AG04450 (cell line): Measurements from ENCODE around the gene BIRC6. TPM values are rescaled to one million over a fixed set of nuclear protein-coding genes. Genes with fewer than 3 reads are reported as not detected.
A peak's percentile ranks its signal among the peaks of the same experiment; 100 is the strongest.
"Not testable (repeated sequence)": the region's sequence is repeated elsewhere in the genome, so short reads cannot be mapped to it uniquely, and the experiment has no call there.

Experiments
- CTCF ChIA-PET: fragments of 300-600, 350-600 bp; formaldehyde crosslinking; extraction: SDS; loops from one replicate; lab custom pipeline; 2022; ENCODE audit warnings: antibody characterized with exemption, inconsistent platforms; lab: Charles Lee
- POLR2A ChIA-PET: fragments of 350-600 bp; formaldehyde crosslinking; extraction: SDS; loops from one replicate; lab custom pipeline; 2021; ENCODE audit warnings: antibody characterized with exemption, inconsistent platforms; lab: Yijun Ruan, JAX
- DNase-seq: peaks from one replicate; pipeline ENCODE4 v3.0.0-alpha.2; 2011; ENCODE audit warnings: low read depth, low spot score
- H3K27ac ChIP-seq: one replicate; pipeline ENCODE4 v1.5.1; 2012; ENCODE audit warnings: low read depth, low read length, control low read depth
- H3K27me3 ChIP-seq: one replicate; pipeline ENCODE4 v1.6.0; 2012; ENCODE audit warnings: low read length; ENCODE audit not compliant: control insufficient read depth, insufficient read depth
- H3K4me3 ChIP-seq: 2 replicates; pipeline ENCODE4 v1.5.1; 2011; ENCODE audit warnings: mild to moderate bottlenecking, low read depth, low read length, control low read depth
- H3K9me3 ChIP-seq: 2 replicates; pipeline ENCODE4 v1.5.1; 2012; ENCODE audit warnings: low read length; ENCODE audit not compliant: control insufficient read depth, insufficient read depth
- polyA plus RNA-seq: library from polyadenylated mRNA; depleted of rRNA; stranded (reverse); fragments of >200 nt; gene quantifications from 2 replicates; pipeline ENCODE4 v1.2.3, GENCODE V29; 2011
- TF ChIP-seq, protein P1 (sequence below): IDR thresholded peaks from 2 replicates; pipeline ENCODE4 v1.5.1; 2011; ENCODE audit warnings: low read depth, low read length, control low read depth, inconsistent platforms

Gene BIRC6
- polyA plus RNA-seq, 1 experiment, result 86.3 TPM

DNA sequence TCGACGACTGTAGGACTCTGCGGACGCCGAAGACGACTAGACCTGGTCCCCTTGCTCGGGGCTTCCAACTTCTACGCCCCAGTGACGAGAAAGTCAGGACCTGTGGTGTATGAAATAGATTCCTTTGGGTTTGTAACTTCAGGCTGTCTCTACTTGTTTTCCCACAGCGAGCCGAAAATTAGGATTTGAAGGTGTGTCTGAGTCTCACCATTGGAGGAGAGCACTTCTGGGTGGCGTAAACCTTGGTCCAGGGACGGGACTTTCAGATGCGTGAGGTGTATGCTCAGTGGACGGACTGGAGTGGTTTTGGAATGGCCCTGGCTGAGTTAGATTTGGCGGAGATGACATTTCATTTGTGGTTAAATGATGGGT is 1.3 kb downstream of the BIRC6 start:
- Histone ChIP-seq H3K27me3 (no peaks in the 10 kb centered on the region), H3K27ac (peak overlapping the region; percentile 59), H3K9me3 (no peaks in the 10 kb centered on the region; the same call in 1 of the 2 replicates), H3K4me3 (peak overlapping the region; percentile 95)
- ChIA-PET POLR2A (no interaction called here), CTCF (no interaction called here)
- no peak for DNase-seq
- TF ChIP-seq, protein P1, sequence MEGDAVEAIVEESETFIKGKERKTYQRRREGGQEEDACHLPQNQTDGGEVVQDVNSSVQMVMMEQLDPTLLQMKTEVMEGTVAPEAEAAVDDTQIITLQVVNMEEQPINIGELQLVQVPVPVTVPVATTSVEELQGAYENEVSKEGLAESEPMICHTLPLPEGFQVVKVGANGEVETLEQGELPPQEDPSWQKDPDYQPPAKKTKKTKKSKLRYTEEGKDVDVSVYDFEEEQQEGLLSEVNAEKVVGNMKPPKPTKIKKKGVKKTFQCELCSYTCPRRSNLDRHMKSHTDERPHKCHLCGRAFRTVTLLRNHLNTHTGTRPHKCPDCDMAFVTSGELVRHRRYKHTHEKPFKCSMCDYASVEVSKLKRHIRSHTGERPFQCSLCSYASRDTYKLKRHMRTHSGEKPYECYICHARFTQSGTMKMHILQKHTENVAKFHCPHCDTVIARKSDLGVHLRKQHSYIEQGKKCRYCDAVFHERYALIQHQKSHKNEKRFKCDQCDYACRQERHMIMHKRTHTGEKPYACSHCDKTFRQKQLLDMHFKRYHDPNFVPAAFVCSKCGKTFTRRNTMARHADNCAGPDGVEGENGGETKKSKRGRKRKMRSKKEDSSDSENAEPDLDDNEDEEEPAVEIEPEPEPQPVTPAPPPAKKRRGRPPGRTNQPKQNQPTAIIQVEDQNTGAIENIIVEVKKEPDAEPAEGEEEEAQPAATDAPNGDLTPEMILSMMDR, result no peak

DNA sequence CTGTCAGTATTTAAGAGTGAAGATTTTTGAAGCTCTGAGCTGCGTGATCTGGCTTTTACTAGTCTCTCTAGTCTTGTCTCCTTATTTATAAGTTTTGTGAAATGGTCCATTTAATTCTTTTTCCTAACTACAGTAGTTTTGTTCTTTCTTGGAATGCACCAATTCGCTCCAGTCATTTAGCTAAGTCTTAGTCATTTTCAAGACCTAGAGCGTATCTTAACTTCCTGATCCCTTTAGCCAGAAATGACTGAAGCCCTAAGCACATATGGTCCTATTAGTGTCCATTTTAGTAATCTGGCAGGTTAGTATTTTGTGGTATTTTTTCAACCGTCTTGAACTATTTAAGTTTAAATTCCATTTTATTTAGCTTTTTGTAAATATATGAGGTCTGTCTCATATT is 3.6 kb downstream of the BIRC6 start:
- no peak overlapping the region for H3K4me3 ChIP-seq

DNA sequence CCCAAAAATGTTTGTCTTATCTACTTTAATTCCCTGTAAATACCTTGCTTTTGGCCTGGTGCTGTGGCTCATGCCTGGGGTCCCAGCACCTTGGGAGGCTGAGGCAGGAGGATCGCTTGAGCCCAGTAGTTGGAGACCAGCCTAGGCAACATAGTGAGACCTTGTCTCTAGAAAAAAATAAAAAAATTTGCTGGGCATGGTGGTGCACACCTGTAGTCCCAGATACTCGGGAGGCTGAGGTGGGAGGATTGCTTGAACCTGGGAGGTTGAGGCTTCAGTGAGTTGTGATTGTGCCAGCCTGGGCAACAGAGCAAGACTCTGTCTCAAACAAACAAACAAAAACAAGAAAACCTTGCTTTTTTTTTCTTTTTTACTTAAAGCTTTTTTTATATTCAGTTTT is 6.2 kb downstream of the BIRC6 start:
- H3K9me3 ChIP-seq, H3K4me3 ChIP-seq: not testable (repeated sequence)

More for the DNA sequence above, 3.6 kb downstream of the BIRC6 start:
- no peak for DNase-seq
- POLR2A ChIA-PET, result interaction anchor here (0.7 kb wide), 1 partner anchor 321 kb away, joined by 3 read pairs; the partner anchor contains the start of gene DPY30
- Histone ChIP-seq H3K9me3 (no peaks in the 10 kb centered on the region; the same call in 1 of the 2 replicates), H3K27ac (no peak overlapping the region), H3K27me3 (no peaks in the 10 kb centered on the region)
- CTCF ChIA-PET, result no interaction called here
- TF ChIP-seq, protein P1, result no peak

DNA sequence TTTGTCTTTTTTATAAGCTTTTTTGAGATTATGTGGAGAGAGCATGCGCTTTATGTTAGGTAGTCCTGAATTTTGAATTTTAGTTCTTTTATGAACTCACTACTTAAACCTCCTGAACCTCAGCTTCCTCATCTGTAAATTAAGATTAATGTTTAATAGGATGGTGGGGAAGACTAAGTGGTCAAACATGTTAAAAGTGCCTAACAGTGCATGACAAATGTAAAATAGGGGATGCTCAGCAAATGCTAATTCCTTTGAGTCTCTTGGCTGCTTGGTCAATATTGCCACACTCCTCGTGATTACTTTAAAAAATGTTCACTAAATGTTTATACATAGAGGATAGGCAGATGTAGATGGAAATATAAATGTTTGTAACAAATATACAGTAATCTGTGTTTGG is 6.8 kb downstream of the BIRC6 start:
- no peaks in the 10 kb centered on the region for H3K27me3 ChIP-seq
- TF ChIP-seq, protein P1, result no peak
- H3K4me3 ChIP-seq, result no peak overlapping the region
- no peak overlapping the region for H3K27ac ChIP-seq
- H3K9me3 ChIP-seq, result no peaks in the 10 kb centered on the region
- ChIA-PET POLR2A (no interaction called here), CTCF (no interaction called here)
- no peak for DNase-seq

More for the DNA sequence above, 6.2 kb downstream of the BIRC6 start:
- CTCF ChIA-PET, H3K27me3 ChIP-seq, H3K27ac ChIP-seq, DNase-seq, POLR2A ChIA-PET: not testable (repeated sequence)

DNA sequence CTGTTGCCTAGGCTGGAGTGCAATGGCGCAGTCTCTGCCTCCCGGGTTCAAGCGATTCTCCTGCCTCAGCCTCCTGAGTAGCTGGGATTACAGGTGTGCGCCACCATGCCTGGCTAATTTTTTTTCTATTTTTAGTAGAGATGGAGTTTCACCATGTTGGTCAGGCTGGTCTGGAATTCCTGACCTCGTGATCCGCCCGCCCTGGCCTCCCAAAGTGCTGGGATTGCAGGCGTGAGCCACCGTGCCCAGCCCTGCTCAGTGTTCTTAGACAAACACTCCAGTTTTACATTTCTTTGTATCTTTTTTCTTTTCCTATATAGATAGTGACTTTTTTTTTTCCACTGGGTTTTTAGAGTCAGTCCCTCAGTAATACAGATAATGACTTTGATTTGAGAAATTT is 7.5 kb downstream of the BIRC6 start:
- H3K4me3 ChIP-seq, H3K27ac ChIP-seq, DNase-seq, CTCF ChIA-PET, H3K27me3 ChIP-seq, H3K9me3 ChIP-seq: not testable (repeated sequence)
- POLR2A ChIA-PET, result interaction anchor here (0.7 kb wide), 1 partner anchor 23 kb away, joined by 3 read pairs; no protein-coding TSS in a partner anchor

DNA sequence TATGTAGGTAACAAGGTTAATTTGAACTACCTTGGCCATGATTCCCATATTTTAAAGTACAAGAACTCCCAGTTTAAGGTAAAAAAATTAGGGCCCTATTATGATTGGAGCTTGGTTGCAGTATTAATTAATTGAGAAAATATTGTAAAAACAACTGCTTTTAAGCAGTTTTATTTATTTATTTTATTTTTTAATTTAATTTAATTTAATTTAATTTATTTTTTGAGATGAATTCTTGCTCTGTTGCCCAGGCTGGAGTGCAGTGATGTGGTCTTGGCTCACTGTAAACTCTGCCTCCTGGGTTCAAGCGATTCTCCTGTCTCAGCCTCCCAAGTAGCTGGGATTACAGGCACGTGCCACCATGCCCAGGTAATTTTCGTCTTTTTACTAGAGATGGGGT is 8.9 kb downstream of the BIRC6 start:
- POLR2A ChIA-PET, H3K27me3 ChIP-seq, H3K27ac ChIP-seq, H3K9me3 ChIP-seq, DNase-seq, H3K4me3 ChIP-seq, CTCF ChIA-PET: not testable (repeated sequence)
